ENCODE measurements around the gene HPX.

Gene HPX

GRCh38 chr11:6443269-6444003, 2.6 kb upstream of the HPX start:
- WGBS (ENCODE audit: extremely low coverage, insufficient coverage, insufficient read length), result no CpG with 5 or more reads among the region's 5 CpGs
- no peak overlapping the region for H4K91ac ChIP-seq (ENCODE audit: low read depth, low read length)
- DNase-seq, result peak; percentile 20 to 73

GRCh38 chr11:6442441-6442840, 1.7 kb upstream of the HPX start:
- no peaks in the 10 kb centered on the region for H3K79me2 ChIP-seq (ENCODE audit: control insufficient read depth, insufficient read depth, low read length, poor library complexity)
- H3K9me3 ChIP-seq (ENCODE audit: insufficient read depth, low read depth, low read length), result peaks cover 3% of the 10 kb centered on the region
- no peak overlapping the region for H3K27ac ChIP-seq (ENCODE audit: low read depth, low read length)
- no peak overlapping the region for H2AK5ac ChIP-seq (ENCODE audit: low read length)
- no peak for DNase-seq
- H3K23ac ChIP-seq (ENCODE audit: low read length), result no peak overlapping the region
- no peak overlapping the region for H3K4me2 ChIP-seq (ENCODE audit: low read length)
- no peaks in the 10 kb centered on the region for H3K27me3 ChIP-seq (ENCODE audit: insufficient read depth, low read length)
- no peak overlapping the region for H4K91ac ChIP-seq (ENCODE audit: low read depth, low read length)
- H3K4ac ChIP-seq (ENCODE audit: low read depth, low read length), result no peak overlapping the region
- no peaks in the 10 kb centered on the region for H3K36me3 ChIP-seq (ENCODE audit: control insufficient read depth in 1 of 2, insufficient read depth in 2 of 2, low read length in 2 of 2)
- H2AFZ ChIP-seq (ENCODE audit: insufficient read depth, low read length, poor library complexity), result no peak overlapping the region
- H3K18ac ChIP-seq (ENCODE audit: low read length), result no peak overlapping the region
- no peak overlapping the region for H3K4me3 ChIP-seq (ENCODE audit: low read depth, low read length)
- no peak overlapping the region for H3K9ac ChIP-seq (ENCODE audit: low read length)
- H4K8ac ChIP-seq (ENCODE audit: low read depth, low read length), result no peak overlapping the region
- H3K14ac ChIP-seq (ENCODE audit: low read length), result no peak overlapping the region
- H4K12ac ChIP-seq (ENCODE audit: low read depth, low read length), result no peak overlapping the region
- WGBS (ENCODE audit: extremely low coverage, insufficient coverage, insufficient read length), result no CpG with 5 or more reads among the region's 4 CpGs
- peaks cover 5% of the 10 kb centered on the region for H3K79me1 ChIP-seq (ENCODE audit: low read length)
- H2BK120ac ChIP-seq (ENCODE audit: insufficient read depth, low read length, poor library complexity), result no peak overlapping the region
- H2BK5ac ChIP-seq (ENCODE audit: low read depth, low read length, poor library complexity), result no peak overlapping the region
- no peak overlapping the region for H2BK12ac ChIP-seq (ENCODE audit: low read length)
- H3K4me1 ChIP-seq (ENCODE audit: control insufficient read depth in 1 of 2, insufficient read depth in 2 of 2, low read length in 2 of 2), result peaks cover 14 to 21% of the 10 kb centered on the region in 2 experiments

More at GRCh38 chr11:6443269-6444003, 2.6 kb upstream of the HPX start:
- H3K27me3 ChIP-seq (ENCODE audit: insufficient read depth, low read length), result no peaks in the 10 kb centered on the region
- H4K12ac ChIP-seq (ENCODE audit: low read depth, low read length), result no peak overlapping the region
- no peak overlapping the region for H3K14ac ChIP-seq (ENCODE audit: low read length)
- H3K4me1 ChIP-seq (ENCODE audit: control insufficient read depth in 1 of 2, insufficient read depth in 2 of 2, low read length in 2 of 2), result peaks cover 14 to 21% of the 10 kb centered on the region in 2 experiments
- H3K9me3 ChIP-seq (ENCODE audit: insufficient read depth, low read depth, low read length), result peaks cover 3% of the 10 kb centered on the region
- H3K36me3 ChIP-seq (ENCODE audit: control insufficient read depth in 1 of 2, insufficient read depth in 2 of 2, low read length in 2 of 2), result peaks cover 2 to 3% of the 10 kb centered on the region in 2 experiments
- H2AFZ ChIP-seq (ENCODE audit: insufficient read depth, low read length, poor library complexity), result no peak overlapping the region
- H3K27ac ChIP-seq (ENCODE audit: low read depth, low read length), result no peak overlapping the region
- no peak overlapping the region for H2BK12ac ChIP-seq (ENCODE audit: low read length)
- H3K4ac ChIP-seq (ENCODE audit: low read depth, low read length), result no peak overlapping the region
- H3K4me2 ChIP-seq (ENCODE audit: low read length), result no peak overlapping the region
- H2AK5ac ChIP-seq (ENCODE audit: low read length), result no peak overlapping the region
- H3K79me2 ChIP-seq (ENCODE audit: control insufficient read depth, insufficient read depth, low read length, poor library complexity), result no peaks in the 10 kb centered on the region
- H2BK5ac ChIP-seq (ENCODE audit: low read depth, low read length, poor library complexity), result no peak overlapping the region
- H3K9ac ChIP-seq (ENCODE audit: low read length), result no peak overlapping the region
- H3K4me3 ChIP-seq (ENCODE audit: low read depth, low read length), result no peak overlapping the region
- H3K23ac ChIP-seq (ENCODE audit: low read length), result no peak overlapping the region
- no peak overlapping the region for H3K18ac ChIP-seq (ENCODE audit: low read length)
- no peak overlapping the region for H4K8ac ChIP-seq (ENCODE audit: low read depth, low read length)
- H3K79me1 ChIP-seq (ENCODE audit: low read length), result peaks cover 5% of the 10 kb centered on the region
- H2BK120ac ChIP-seq (ENCODE audit: insufficient read depth, low read length, poor library complexity), result no peak overlapping the region

GRCh38 chr11:6438979-6439571, 1.7 kb downstream of the HPX start:
- Histone ChIP-seq H3K79me1 (ENCODE audit: low read length) (peaks cover 5% of the 10 kb centered on the region), H2AFZ (ENCODE audit: insufficient read depth, low read length, poor library complexity) (no peak overlapping the region), H3K4me1 (ENCODE audit: control insufficient read depth in 1 of 2, insufficient read depth in 2 of 2, low read length in 2 of 2) (peaks cover 14 to 21% of the 10 kb centered on the region in 2 experiments), H3K23ac (ENCODE audit: low read length) (no peak overlapping the region), H3K9ac (ENCODE audit: low read length) (no peak overlapping the region), H4K91ac (ENCODE audit: low read depth, low read length) (no peak overlapping the region), H4K12ac (ENCODE audit: low read depth, low read length) (no peak overlapping the region), H3K27me3 (ENCODE audit: insufficient read depth, low read length) (no peaks in the 10 kb centered on the region), H3K36me3 (ENCODE audit: control insufficient read depth in 1 of 2, insufficient read depth in 2 of 2, low read length in 2 of 2) (no peaks in the 10 kb centered on the region), H2AK5ac (ENCODE audit: low read length) (no peak overlapping the region), H3K4ac (ENCODE audit: low read depth, low read length) (no peak overlapping the region), H2BK120ac (ENCODE audit: insufficient read depth, low read length, poor library complexity) (no peak overlapping the region), H4K8ac (ENCODE audit: low read depth, low read length) (no peak overlapping the region), H2BK12ac (ENCODE audit: low read length) (no peak overlapping the region), H3K79me2 (ENCODE audit: control insufficient read depth, insufficient read depth, low read length, poor library complexity) (no peaks in the 10 kb centered on the region), H2BK5ac (ENCODE audit: low read depth, low read length, poor library complexity) (no peak overlapping the region), H3K27ac (ENCODE audit: low read depth, low read length) (no peak overlapping the region), H3K4me2 (ENCODE audit: low read length) (no peak overlapping the region), H3K4me3 (ENCODE audit: low read depth, low read length) (no peak overlapping the region), H3K18ac (ENCODE audit: low read length) (no peak overlapping the region), H3K9me3 (ENCODE audit: insufficient read depth, low read depth, low read length) (peaks cover 3% of the 10 kb centered on the region), H3K14ac (ENCODE audit: low read length) (no peak overlapping the region)
- peak; percentile 37 to 66 for DNase-seq
- WGBS (ENCODE audit: extremely low coverage, insufficient coverage, insufficient read length), result no CpG with 5 or more reads among the region's 1 CpG

GRCh38 chr11:6437993-6438392, 2.8 kb downstream of the HPX start:
- H3K27ac ChIP-seq (ENCODE audit: low read depth, low read length), result no peak overlapping the region
- no peak overlapping the region for H2AK5ac ChIP-seq (ENCODE audit: low read length)
- H3K23ac ChIP-seq (ENCODE audit: low read length), result no peak overlapping the region
- peaks cover 3% of the 10 kb centered on the region for H3K9me3 ChIP-seq (ENCODE audit: insufficient read depth, low read depth, low read length)
- no peak overlapping the region for H4K12ac ChIP-seq (ENCODE audit: low read depth, low read length)
- H3K4me1 ChIP-seq (ENCODE audit: control insufficient read depth in 1 of 2, insufficient read depth in 2 of 2, low read length in 2 of 2), result peaks cover 14 to 21% of the 10 kb centered on the region in 2 experiments
- no peak overlapping the region for H2BK12ac ChIP-seq (ENCODE audit: low read length)
- H3K27me3 ChIP-seq (ENCODE audit: insufficient read depth, low read length), result no peaks in the 10 kb centered on the region
- H3K9ac ChIP-seq (ENCODE audit: low read length), result no peak overlapping the region
- no peak overlapping the region for H3K4me2 ChIP-seq (ENCODE audit: low read length)
- peaks cover 5% of the 10 kb centered on the region for H3K79me1 ChIP-seq (ENCODE audit: low read length)
- no peak overlapping the region for H2BK120ac ChIP-seq (ENCODE audit: insufficient read depth, low read length, poor library complexity)
- no peaks in the 10 kb centered on the region for H3K36me3 ChIP-seq (ENCODE audit: control insufficient read depth in 1 of 2, insufficient read depth in 2 of 2, low read length in 2 of 2)
- H3K14ac ChIP-seq (ENCODE audit: low read length), result no peak overlapping the region
- no peak for DNase-seq
- H2BK5ac ChIP-seq (ENCODE audit: low read depth, low read length, poor library complexity), result no peak overlapping the region
- no peak overlapping the region for H3K4ac ChIP-seq (ENCODE audit: low read depth, low read length)
- no peak overlapping the region for H3K4me3 ChIP-seq (ENCODE audit: low read depth, low read length)
- H3K79me2 ChIP-seq (ENCODE audit: control insufficient read depth, insufficient read depth, low read length, poor library complexity), result no peaks in the 10 kb centered on the region
- no peak overlapping the region for H4K8ac ChIP-seq (ENCODE audit: low read depth, low read length)
- H4K91ac ChIP-seq (ENCODE audit: low read depth, low read length), result no peak overlapping the region
- no CpG with 5 or more reads among the region's 3 CpGs for WGBS (ENCODE audit: extremely low coverage, insufficient coverage, insufficient read length)
- H3K18ac ChIP-seq (ENCODE audit: low read length), result no peak overlapping the region
- H2AFZ ChIP-seq (ENCODE audit: insufficient read depth, low read length, poor library complexity), result no peak overlapping the region

Measured in trophoblast cell (in vitro differentiated cells and primary cell).